NT2/D1 (cell line): ENCODE results near the gene KRTAP16-1.

ENCODE experiments used
- DNase-seq: peaks from one replicate; pipeline ENCODE4 v3.0.0-alpha.2; 2011; ENCODE audit warnings: low read depth, low spot score
- H3K27me3 ChIP-seq: 2 replicates; pipeline ENCODE4 v1.6.0; 2011; ENCODE audit warnings: mild to moderate bottlenecking; ENCODE audit not compliant: insufficient read length, insufficient read depth
- H3K36me3 ChIP-seq: 2 replicates; pipeline ENCODE4 v1.6.1; 2011; ENCODE audit warnings: mild to moderate bottlenecking, low read length, mixed read lengths; ENCODE audit not compliant: insufficient read depth, insufficient read length
- H3K4me1 ChIP-seq: 2 replicates; pipeline ENCODE4 v1.5.1; 2011; ENCODE audit not compliant: insufficient read depth, insufficient read length
- H3K4me3 ChIP-seq: 2 replicates; pipeline ENCODE4 v1.5.1; 2011; ENCODE audit warnings: low read depth; ENCODE audit not compliant: insufficient read length
- H3K9ac ChIP-seq: 2 replicates; pipeline ENCODE4 v1.6.0; 2011; ENCODE audit warnings: low read depth; ENCODE audit not compliant: insufficient read length
- H3K9me3 ChIP-seq: 2 replicates; pipeline ENCODE4 v1.5.1; 2011; ENCODE audit warnings: mild to moderate bottlenecking, low read length; ENCODE audit not compliant: insufficient read depth
- SUZ12 ChIP-seq: IDR thresholded peaks from 2 replicates; pipeline ENCODE4 v1.6.1; 2011; ENCODE audit not compliant: insufficient read length, insufficient read depth; ENCODE audit errors: extremely low read depth
- YY1 ChIP-seq: IDR thresholded peaks from 2 replicates; pipeline ENCODE4 v1.6.1; 2011; ENCODE audit not compliant: insufficient read length, insufficient read depth
- ZNF274 ChIP-seq: IDR thresholded peaks from 2 replicates; pipeline ENCODE4 v1.6.1; 2011; ENCODE audit warnings: mild to moderate bottlenecking, low read depth, low read length

KRTAP16-1 gene

GRCh38 chr17:41307647-41308046, 1.5 kb downstream of the KRTAP16-1 start:
- Histone ChIP-seq H3K4me3 (no peak overlapping the region), H3K36me3 (no peaks in the 10 kb centered on the region), H3K9me3 (no peaks in the 10 kb centered on the region), H3K9ac (no peak overlapping the region), H3K4me1 (no peaks in the 10 kb centered on the region), H3K27me3 (no peaks in the 10 kb centered on the region)
- no peak for DNase-seq
- no peak for TF ChIP-seq ZNF274
- TF ChIP-seq SUZ12, result no peak
- no peak for TF ChIP-seq YY1

GRCh38 chr17:41304091-41304490, 5.0 kb downstream of the KRTAP16-1 start:
- no peaks in the 10 kb centered on the region for H3K4me1 ChIP-seq
- no peak overlapping the region for H3K4me3 ChIP-seq
- DNase-seq, result no peak
- no peaks in the 10 kb centered on the region for H3K27me3 ChIP-seq
- H3K9me3 ChIP-seq, result no peaks in the 10 kb centered on the region
- no peak overlapping the region for H3K9ac ChIP-seq
- no peaks in the 10 kb centered on the region for H3K36me3 ChIP-seq
- TF ChIP-seq YY1 (no peak), ZNF274 (no peak), SUZ12 (no peak)

GRCh38 chr17:41302981-41303380, 6.1 kb downstream of the KRTAP16-1 start:
- TF ChIP-seq YY1 (no peak), SUZ12 (no peak), ZNF274 (no peak)
- Histone ChIP-seq H3K4me1 (no peaks in the 10 kb centered on the region), H3K9ac (no peak overlapping the region), H3K4me3 (no peak overlapping the region), H3K36me3 (no peaks in the 10 kb centered on the region), H3K9me3 (no peaks in the 10 kb centered on the region), H3K27me3 (no peaks in the 10 kb centered on the region)
- DNase-seq, result no peak

- no peaks in the 10 kb centered on the region for H3K4me1 ChIP-seq
- H3K4me3 ChIP-seq, result no peak within 1 kb of the TSS
- H3K9ac ChIP-seq, result no peak within 1 kb of the TSS
- no peaks in the 10 kb centered on the region for H3K27me3 ChIP-seq
- H3K9me3 ChIP-seq, result no peaks in the 10 kb centered on the region
- DNase-seq, result no peak
- no peaks in the 10 kb centered on the region for H3K36me3 ChIP-seq
- TF ChIP-seq YY1 (no peak), ZNF274 (no peak), SUZ12 (no peak)
Measured at GRCh38 chr17:41301916-41302901, 6.9 kb downstream of the KRTAP16-1 start, which contains the start of gene KRTAP29-1. KRTAP29-1 (minus strand) TSS chr17:41302851; CDS start chr17:41302851, 0 bp downstream.

- no peaks in the 10 kb centered on the region for H3K27me3 ChIP-seq
- no peak for TF ChIP-seq YY1
- TF ChIP-seq SUZ12, result no peak
- no peak for TF ChIP-seq ZNF274
Measured at GRCh38 chr17:41301204-41301790, 7.8 kb downstream of the KRTAP16-1 start.

GRCh38 chr17:41298458-41299135, 10.5 kb downstream of the KRTAP16-1 start:
- no peak overlapping the region for H3K4me3 ChIP-seq
- H3K9ac ChIP-seq, result no peak overlapping the region
- no peaks in the 10 kb centered on the region for H3K27me3 ChIP-seq
- DNase-seq, result no peak
- no peaks in the 10 kb centered on the region for H3K9me3 ChIP-seq
- no peak for TF ChIP-seq YY1
- no peak for TF ChIP-seq SUZ12
- TF ChIP-seq ZNF274, result no peak
- H3K4me1 ChIP-seq, result no peaks in the 10 kb centered on the region
- no peaks in the 10 kb centered on the region for H3K36me3 ChIP-seq

More at GRCh38 chr17:41301204-41301790, 7.8 kb downstream of the KRTAP16-1 start:
- Histone ChIP-seq H3K4me1 (no peaks in the 10 kb centered on the region), H3K9me3 (no peaks in the 10 kb centered on the region), H3K36me3 (no peaks in the 10 kb centered on the region), H3K4me3 (no peak overlapping the region), H3K9ac (no peak overlapping the region)
- DNase-seq, result no peak

- TF ChIP-seq YY1 (no peak), ZNF274 (no peak), SUZ12 (no peak)
- Histone ChIP-seq H3K36me3 (no peaks in the 10 kb centered on the region), H3K4me1 (no peaks in the 10 kb centered on the region), H3K9me3 (no peaks in the 10 kb centered on the region), H3K4me3 (no peak overlapping the region), H3K27me3 (no peaks in the 10 kb centered on the region), H3K9ac (no peak overlapping the region)
- no peak for DNase-seq
Measured at GRCh38 chr17:41296846-41297245, 12.3 kb downstream of the KRTAP16-1 start.
